Cardiac fibroblast (primary cell): Measurements from ENCODE around the gene BCL2.

Source experiments
- DNase-seq, 2 donors: peaks; one replicate each; pipeline versions ENCODE4 v3.0.0 to v3.0.0-alpha.2; 2010; ENCODE audit warnings: low read depth in 2 of 2
- H3K4me3 ChIP-seq, 2 donors: replicated peaks in 1 of 2; 1 replicate in 1 of 2; 2 replicates in 1 of 2; pipeline ENCODE4 v1.5.1; 2011; ENCODE audit warnings: low read depth in 2 of 2, low read length in 2 of 2, mild to moderate bottlenecking in 2 of 2, moderate library complexity in 1 of 2
- TF ChIP-seq, protein P1 (sequence below): IDR thresholded peaks from one replicate; pipeline ENCODE4 v1.5.1; 2011; ENCODE audit warnings: low read depth, mild to moderate bottlenecking, low read length, inconsistent platforms

Gene BCL2

GRCh38 chr18:63309422-63309821 lies 10.1 kb downstream of the BCL2 start:
- TF ChIP-seq, protein P1, sequence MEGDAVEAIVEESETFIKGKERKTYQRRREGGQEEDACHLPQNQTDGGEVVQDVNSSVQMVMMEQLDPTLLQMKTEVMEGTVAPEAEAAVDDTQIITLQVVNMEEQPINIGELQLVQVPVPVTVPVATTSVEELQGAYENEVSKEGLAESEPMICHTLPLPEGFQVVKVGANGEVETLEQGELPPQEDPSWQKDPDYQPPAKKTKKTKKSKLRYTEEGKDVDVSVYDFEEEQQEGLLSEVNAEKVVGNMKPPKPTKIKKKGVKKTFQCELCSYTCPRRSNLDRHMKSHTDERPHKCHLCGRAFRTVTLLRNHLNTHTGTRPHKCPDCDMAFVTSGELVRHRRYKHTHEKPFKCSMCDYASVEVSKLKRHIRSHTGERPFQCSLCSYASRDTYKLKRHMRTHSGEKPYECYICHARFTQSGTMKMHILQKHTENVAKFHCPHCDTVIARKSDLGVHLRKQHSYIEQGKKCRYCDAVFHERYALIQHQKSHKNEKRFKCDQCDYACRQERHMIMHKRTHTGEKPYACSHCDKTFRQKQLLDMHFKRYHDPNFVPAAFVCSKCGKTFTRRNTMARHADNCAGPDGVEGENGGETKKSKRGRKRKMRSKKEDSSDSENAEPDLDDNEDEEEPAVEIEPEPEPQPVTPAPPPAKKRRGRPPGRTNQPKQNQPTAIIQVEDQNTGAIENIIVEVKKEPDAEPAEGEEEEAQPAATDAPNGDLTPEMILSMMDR, result no peak
- H3K4me3 ChIP-seq, result no peak overlapping the region
- no peak for DNase-seq

GRCh38 chr18:63307551-63308200 lies 11.9 kb downstream of the BCL2 start:
- DNase-seq, result peak in 1 of 2 donors; percentile 61
- no peak overlapping the region for H3K4me3 ChIP-seq
- TF ChIP-seq, protein P1, result no peak

DNA sequence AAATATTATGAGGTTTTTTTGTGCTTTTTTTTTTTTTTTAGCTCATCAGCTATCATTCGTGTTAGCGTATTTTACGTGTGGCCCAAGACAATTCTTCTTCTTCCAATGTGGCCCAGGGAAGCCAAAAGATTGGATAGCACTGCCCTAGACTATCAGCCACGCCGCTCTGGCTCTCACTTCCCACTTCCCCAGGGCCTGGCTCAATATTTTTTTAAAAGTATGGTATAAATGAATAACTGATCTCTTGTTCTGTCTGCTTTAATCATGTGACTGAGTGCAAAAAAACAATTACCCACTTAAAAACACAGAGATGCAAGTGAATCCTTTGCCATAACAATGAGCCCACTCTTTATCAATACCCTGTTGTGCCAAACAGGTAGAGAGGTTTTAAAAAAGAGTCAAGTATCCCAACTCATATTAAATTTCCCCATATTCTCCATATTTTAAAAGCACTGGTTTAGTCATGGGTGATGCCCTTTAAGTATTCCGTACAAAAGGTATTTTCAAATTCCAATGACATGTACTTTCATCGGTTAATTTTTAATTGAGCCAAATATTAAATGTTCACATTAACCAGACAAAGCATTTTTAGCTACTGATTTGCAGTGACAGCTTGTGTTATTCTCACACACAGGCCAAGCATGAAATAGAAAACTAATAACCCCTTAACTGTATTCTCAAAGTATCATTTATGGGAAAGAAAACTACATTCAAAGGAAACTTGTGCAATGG lies 12.6 kb downstream of the BCL2 start:
- H3K4me3 ChIP-seq, result no peak overlapping the region
- DNase-seq, result no peak
- TF ChIP-seq, protein P1, result no peak

GRCh38 chr18:63306249-63306648 lies 13.3 kb downstream of the BCL2 start:
- no peak for DNase-seq
- H3K4me3 ChIP-seq, result no peak overlapping the region
- TF ChIP-seq, protein P1, result no peak

GRCh38 chr18:63303547-63303946 lies 16.0 kb downstream of the BCL2 start:
- no peak overlapping the region for H3K4me3 ChIP-seq
- DNase-seq, result no peak
- TF ChIP-seq, protein P1, result no peak

- no peak for DNase-seq
- H3K4me3 ChIP-seq, result no peak overlapping the region
- TF ChIP-seq, protein P1, result no peak
These were observed 16.7 kb downstream of the BCL2 start for GRCh38 chr18:63302636-63303405.
